ENCODE measurements around the gene RXFP4. TPM values are rescaled to one million over a fixed set of nuclear protein-coding genes. Genes with fewer than 3 reads are reported as not detected.

Gene RXFP4
- total RNA-seq, 1 donor from 2014 or later, result not detected

DNA sequence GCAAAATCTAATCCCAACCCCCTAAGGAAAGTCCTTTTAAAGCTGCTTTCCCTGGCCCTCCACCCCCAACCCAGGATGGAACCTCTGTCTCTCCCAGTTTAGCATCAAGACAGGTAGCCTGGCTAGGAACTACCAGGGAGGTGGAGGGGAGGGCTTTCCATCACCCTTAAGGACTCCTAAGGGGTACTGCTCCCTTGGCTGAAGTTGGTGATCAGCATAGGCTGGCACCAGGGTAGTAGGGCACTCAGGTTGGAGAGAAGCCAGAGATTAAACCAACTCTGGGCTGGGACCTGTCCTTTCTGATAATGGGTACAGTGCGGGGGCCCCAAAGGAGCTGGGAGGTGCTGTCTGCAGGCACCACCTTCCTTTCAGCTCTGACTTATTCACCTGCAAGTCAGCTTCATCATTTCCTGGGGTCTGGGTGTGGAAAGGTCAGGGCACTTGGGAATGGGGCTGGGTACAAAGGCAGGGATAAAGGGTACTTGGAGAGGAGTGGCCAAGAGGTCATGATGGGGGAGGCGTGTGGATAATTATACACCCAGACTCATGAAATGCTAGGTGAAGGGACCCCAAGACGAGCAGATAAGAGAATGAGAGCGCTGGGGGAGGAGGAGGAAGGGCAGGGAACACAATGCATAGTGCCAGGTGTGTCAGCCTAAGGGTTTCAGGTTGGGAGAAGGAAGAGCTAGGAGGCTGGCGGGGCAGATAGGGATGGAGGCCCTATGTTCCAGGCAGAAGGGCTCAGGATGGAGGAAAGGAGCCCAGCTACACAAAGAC is 35.7 kb downstream of the RXFP4 start:
- no peak for DNase-seq (ENCODE audit: low spot score in 2 of 2)
- H3K4me1 ChIP-seq, result peaks cover 37 to 56% of the 10 kb centered on the region in 2 donors
- H3K4me3 ChIP-seq, result peak overlapping the region; percentile 72 to 89
- peak overlapping the region; percentile 94 to 98 for H3K27ac ChIP-seq
- H3K27me3 ChIP-seq, result no peaks in the 10 kb centered on the region
- H3K9me3 ChIP-seq, result no peaks in the 10 kb centered on the region
- peaks cover 0 to 2% of the 10 kb centered on the region in 2 donors for H3K36me3 ChIP-seq
- TF ChIP-seq, protein P1, sequence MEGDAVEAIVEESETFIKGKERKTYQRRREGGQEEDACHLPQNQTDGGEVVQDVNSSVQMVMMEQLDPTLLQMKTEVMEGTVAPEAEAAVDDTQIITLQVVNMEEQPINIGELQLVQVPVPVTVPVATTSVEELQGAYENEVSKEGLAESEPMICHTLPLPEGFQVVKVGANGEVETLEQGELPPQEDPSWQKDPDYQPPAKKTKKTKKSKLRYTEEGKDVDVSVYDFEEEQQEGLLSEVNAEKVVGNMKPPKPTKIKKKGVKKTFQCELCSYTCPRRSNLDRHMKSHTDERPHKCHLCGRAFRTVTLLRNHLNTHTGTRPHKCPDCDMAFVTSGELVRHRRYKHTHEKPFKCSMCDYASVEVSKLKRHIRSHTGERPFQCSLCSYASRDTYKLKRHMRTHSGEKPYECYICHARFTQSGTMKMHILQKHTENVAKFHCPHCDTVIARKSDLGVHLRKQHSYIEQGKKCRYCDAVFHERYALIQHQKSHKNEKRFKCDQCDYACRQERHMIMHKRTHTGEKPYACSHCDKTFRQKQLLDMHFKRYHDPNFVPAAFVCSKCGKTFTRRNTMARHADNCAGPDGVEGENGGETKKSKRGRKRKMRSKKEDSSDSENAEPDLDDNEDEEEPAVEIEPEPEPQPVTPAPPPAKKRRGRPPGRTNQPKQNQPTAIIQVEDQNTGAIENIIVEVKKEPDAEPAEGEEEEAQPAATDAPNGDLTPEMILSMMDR (IDR thresholded peaks at IDR 0.05), result no peak
- intact Hi-C loops (cut with DNase I), result no loop called here

DNA sequence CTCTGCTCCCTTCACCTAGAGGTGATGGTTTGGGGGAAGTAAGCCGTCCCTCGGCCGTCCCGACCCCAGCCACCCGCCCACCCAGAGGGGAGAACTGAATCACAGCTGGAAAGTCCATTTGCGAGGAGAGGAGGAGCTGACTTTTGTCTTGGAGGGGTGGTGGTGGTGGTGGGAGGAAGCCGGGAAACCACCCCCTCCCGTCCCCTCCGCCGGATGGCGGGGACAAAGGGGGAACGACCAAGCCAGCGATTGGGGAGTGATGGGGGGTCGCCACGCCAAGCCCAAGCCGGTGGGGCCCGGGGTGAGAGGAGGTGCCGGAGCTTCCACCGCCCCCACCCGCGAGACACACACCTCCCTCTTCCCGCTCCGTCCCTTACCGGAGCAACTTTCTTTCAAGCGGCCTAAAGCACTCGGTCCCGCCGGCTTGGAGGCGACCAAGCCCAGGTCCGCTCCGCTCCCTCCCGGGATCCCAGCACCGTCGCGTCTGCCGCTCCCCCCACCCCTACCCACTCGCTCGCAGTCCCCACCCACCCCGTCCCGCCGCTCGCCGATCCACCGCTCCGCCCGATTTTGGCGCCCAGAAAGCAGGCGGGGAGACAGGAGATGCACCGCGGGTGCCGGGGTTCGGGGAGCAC is 36.4 kb downstream of the RXFP4 start:
- Histone ChIP-seq H3K9me3 (no peaks in the 10 kb centered on the region), H3K27ac (peak overlapping the region; percentile 94 to 98), H3K4me1 (peaks cover 36 to 56% of the 10 kb centered on the region in 2 donors), H3K36me3 (peaks cover 0 to 4% of the 10 kb centered on the region in 2 donors), H3K4me3 (peak overlapping the region; percentile 72 to 89), H3K27me3 (no peaks in the 10 kb centered on the region)
- TF ChIP-seq, protein P1 (IDR thresholded peaks at IDR 0.05), result no peak
- intact Hi-C loops (cut with DNase I), result no loop called here
- peak in 1 of 2 donors; percentile 74 for DNase-seq (ENCODE audit: low spot score in 2 of 2)

DNA sequence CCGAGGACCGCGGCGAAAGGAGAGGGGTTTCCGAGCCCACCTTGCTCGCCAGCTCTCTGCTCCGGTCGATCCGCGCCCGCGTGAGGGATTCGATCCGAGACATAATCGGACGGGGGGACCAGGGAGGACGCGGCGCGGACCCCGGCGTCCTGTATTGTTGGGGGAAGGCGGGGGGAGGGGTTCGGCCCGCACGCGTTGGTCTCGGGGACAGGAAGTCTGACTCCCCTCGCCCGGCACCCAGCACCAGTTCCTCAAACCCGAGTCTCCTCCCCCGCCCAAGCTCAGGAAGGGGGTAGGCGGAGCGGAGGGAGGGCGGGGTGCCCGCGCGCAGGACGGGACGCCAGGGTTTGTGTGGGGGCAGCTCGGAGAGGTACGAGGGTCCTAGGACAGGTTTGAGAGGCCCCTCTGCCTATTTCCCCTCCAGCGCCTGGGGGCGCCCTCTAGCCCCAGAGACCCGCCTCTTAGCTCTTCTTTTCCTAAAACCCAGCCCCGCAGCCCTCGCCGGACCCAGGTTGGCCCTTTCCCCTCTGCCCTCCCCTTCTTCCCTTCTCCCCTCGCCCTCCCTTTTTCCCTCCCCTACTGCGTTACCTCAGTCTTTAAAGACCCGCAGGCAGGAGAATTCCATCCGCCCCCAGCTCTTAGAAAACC is 37.0 kb downstream of the RXFP4 start, which contains the start of gene ARHGEF2:
Gene ARHGEF2, minus strand, starts transcription at position 223 of the 648 bp plus-strand sequence. Its CDS starts 120 bp downstream, at position 103.
- intact Hi-C loops (cut with DNase I), result no loop called here
- Histone ChIP-seq H3K36me3 (peaks cover 0 to 4% of the 10 kb centered on the region in 2 donors), H3K27ac (peak within 1 kb of the TSS; percentile 94 to 98), H3K4me3 (peak within 1 kb of the TSS; percentile 72 to 89), H3K27me3 (no peaks in the 10 kb centered on the region), H3K9me3 (no peaks in the 10 kb centered on the region), H3K4me1 (peaks cover 38 to 55% of the 10 kb centered on the region in 2 donors)
- DNase-seq (ENCODE audit: low spot score in 2 of 2), result peak; percentile 64 to 91
- TF ChIP-seq, protein P1 (IDR thresholded peaks at IDR 0.05), result peak in 1 of 3 experiments; percentile 25

DNA sequence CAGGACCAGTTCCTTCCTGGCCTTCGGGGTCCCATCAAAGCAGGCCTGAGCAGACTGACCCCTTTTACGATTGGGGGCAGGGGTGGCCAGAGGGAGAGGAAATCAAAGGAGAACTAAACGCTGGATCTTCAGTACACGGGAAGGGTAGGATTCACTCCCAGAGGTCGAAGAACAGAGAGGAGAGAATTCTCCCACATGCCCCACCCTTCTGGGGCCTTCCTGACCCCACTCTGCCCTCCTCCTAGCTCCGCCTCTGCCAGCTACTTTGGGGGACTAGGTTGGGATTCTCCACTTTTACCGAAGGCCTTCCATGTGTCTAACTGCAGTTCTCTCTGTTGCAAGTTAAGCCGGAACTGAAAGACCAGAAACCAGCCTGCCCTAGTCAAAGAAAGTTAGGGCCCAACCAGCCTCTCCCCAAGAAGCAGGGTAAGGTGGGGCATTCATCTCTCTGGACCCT is 37.6 kb downstream of the RXFP4 start:
- peak overlapping the region; percentile 94 to 98 for H3K27ac ChIP-seq
- H3K36me3 ChIP-seq, result peaks cover 0 to 4% of the 10 kb centered on the region in 2 donors
- peak overlapping the region; percentile 72 to 89 for H3K4me3 ChIP-seq
- no peak for DNase-seq (ENCODE audit: low spot score in 2 of 2)
- intact Hi-C loops (cut with DNase I), result no loop called here
- H3K27me3 ChIP-seq, result no peaks in the 10 kb centered on the region
- TF ChIP-seq, protein P1 (IDR thresholded peaks at IDR 0.05), result no peak
- no peaks in the 10 kb centered on the region for H3K9me3 ChIP-seq
- peaks cover 39 to 54% of the 10 kb centered on the region in 2 donors for H3K4me1 ChIP-seq

DNA sequence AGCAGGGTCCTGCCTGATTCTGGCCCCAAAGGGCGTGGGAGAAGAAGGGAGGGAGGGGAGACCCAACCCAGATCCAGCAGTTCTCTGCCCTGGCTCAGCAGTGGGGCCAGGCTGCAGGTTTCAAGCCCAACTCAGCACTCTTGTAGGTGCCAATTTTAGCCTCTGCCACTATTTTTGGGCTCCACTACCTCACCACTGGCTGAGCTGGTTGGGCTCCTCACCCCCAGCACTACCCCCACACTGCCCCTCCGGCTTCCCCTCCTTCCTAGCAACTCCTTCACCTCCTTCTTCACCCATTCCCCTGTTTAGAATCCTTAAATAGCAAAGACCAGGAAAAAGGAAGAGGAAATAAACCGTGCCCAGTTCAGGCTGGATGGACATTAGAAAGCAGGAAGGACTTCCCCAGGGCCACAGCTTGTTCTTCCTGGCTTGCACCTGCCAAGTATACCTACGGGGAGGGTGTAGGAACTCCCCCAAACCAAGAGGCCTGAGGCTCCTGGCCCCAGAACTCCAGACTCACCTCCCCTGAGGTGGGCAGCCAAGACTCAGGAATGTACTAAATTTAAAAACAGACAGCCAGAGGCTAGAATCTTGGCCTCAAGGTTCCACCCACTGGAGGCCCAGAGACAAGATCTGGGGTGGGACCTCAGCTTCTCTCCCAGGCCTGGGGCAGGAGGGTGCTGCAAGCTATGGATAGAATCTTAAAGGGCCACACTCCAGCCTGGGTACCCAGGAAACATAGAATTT is 38.3 kb downstream of the RXFP4 start:
- intact Hi-C loops (cut with DNase I), result loop anchor here (1.0 to 5.0 kb wide), 2 partner anchors 17 to 117 kb away; no protein-coding TSS in a partner anchor
- Histone ChIP-seq H3K27me3 (no peaks in the 10 kb centered on the region), H3K27ac (peak overlapping the region; percentile 94 to 98), H3K36me3 (peaks cover 0 to 4% of the 10 kb centered on the region in 2 donors), H3K9me3 (no peaks in the 10 kb centered on the region), H3K4me1 (peaks cover 34 to 51% of the 10 kb centered on the region in 2 donors), H3K4me3 (peak overlapping the region; percentile 72 to 89)
- TF ChIP-seq, protein P1 (IDR thresholded peaks at IDR 0.05), result no peak
- peak; percentile 42 to 87 for DNase-seq (ENCODE audit: low spot score in 2 of 2)

Measured in ascending aorta (tissue), 2 donors.